Measurements from ENCODE around the gene POMGNT1.

GRCh38 chr1:46184920-46185658, 13.1 kb downstream of the POMGNT1 start:
- TF ChIP-seq CTCF (IDR thresholded peaks at IDR 0.05; ENCODE audit: poor library complexity) (no peak), EZH2phosphoT487 (IDR thresholded peaks at IDR 0.05; ENCODE audit: low read depth, severe bottlenecking, unreplicated experiment) (no peak), EZH2 (IDR thresholded peaks at IDR 0.05; ENCODE audit: borderline replicate concordance) (no peak)
